Aorta (tissue), 5 donors: Measurements from ENCODE around the gene AKAP13. TPM values are rescaled to one million over a fixed set of nuclear protein-coding genes. Genes with fewer than 3 reads are reported as not detected.

ENCODE experiments used
- ATAC-seq: fragments of 200-7000 bp; cut with Tn5 transposase; one replicate; pipeline ENCODE4 v1.9.1; 2022; ENCODE audit warnings: moderate library complexity; ENCODE audit not compliant: low FRiP score
- DNase-seq, 2 donors: peaks; one replicate each; pipeline ENCODE4 v3.0.0-alpha.2; 2020
- H3K27ac ChIP-seq, 2 donors: one replicate each; pipeline ENCODE4 v1.5.1; 2013; ENCODE audit warnings: low read length in 2 of 2, mild to moderate bottlenecking in 2 of 2, moderate library complexity in 2 of 2, control low read depth in 1 of 2, inconsistent platforms in 1 of 2, low read depth in 1 of 2
- H3K27me3 ChIP-seq, 2 donors: one replicate each; pipeline ENCODE4 v1.6.1; 2013; ENCODE audit warnings: control low read depth in 1 of 2, low read length in 1 of 2, mild to moderate bottlenecking in 1 of 2, moderate library complexity in 1 of 2; ENCODE audit not compliant: insufficient read depth in 2 of 2, control insufficient read depth in 1 of 2
- H3K36me3 ChIP-seq, 2 donors: one replicate each; pipeline ENCODE4 v1.6.1; 2013; ENCODE audit warnings: control low read depth in 1 of 2, low read length in 1 of 2, mild to moderate bottlenecking in 1 of 2; ENCODE audit not compliant: insufficient read depth in 2 of 2, control insufficient read depth in 1 of 2
- H3K4me1 ChIP-seq, 2 donors: one replicate each; pipeline ENCODE4 v1.6.1; 2013; ENCODE audit warnings: low read length in 2 of 2, control low read depth in 1 of 2, mild to moderate bottlenecking in 1 of 2, moderate library complexity in 1 of 2; ENCODE audit not compliant: insufficient read depth in 2 of 2, control insufficient read depth in 1 of 2
- H3K4me3 ChIP-seq, 2 donors: one replicate each; pipeline ENCODE4 v1.5.1; 2013; ENCODE audit warnings: low read length in 2 of 2, control low read depth in 1 of 2, mild to moderate bottlenecking in 1 of 2
- H3K9me3 ChIP-seq: one replicate; pipeline ENCODE4 v1.6.1; 2013; ENCODE audit warnings: mild to moderate bottlenecking, low read length; ENCODE audit not compliant: control insufficient read depth
- WGBS, 2 donors: extraction: QIAGEN DNeasy Blood & Tissue Kit; methylation state at CpG; one replicate each; pipeline ENCODE4 v1.1.7; 2013; 5-methylcytosine and 5-hydroxymethylcytosine counted together
- intact Hi-C, 2 donors: fragments of 100-400 bp; cut with DNase I; formaldehyde crosslinking; loops; one replicate each; pipeline versions ENCODE4 v1.14.2 to v1.15.0; 2022
- polyA plus RNA-seq, 2 donors: library from polyadenylated mRNA; stranded (reverse); fragments of 200-250 nt; gene quantifications; one replicate each; pipeline ENCODE4 v1.2.3, GENCODE V29; 2013
- total RNA-seq, 2 donors: library from RNA; stranded (reverse); fragmentation: NEBNext Ultra II Directional; extraction: Animal tissue kit (Norgen Biotek cat#: 25700); gene quantifications; one replicate each; pipeline ENCODE4 v1.2.1, GENCODE V29; 2021
- donor health status: healthy with polysubstance abuse.
- donor health status: Bipolar disorder and iron deficiency.
- donor health status: DM: no; HTN: no; CAD: no.
- donor health status: DM: no; HTN: no; CAD: no.
- donor health status: DM: yes; HTN: yes; CAD: no.

The AKAP13 gene
- total and polyA plus RNA-seq, 4 donors: 29.6 to 267 (median 138) TPM

DNA sequence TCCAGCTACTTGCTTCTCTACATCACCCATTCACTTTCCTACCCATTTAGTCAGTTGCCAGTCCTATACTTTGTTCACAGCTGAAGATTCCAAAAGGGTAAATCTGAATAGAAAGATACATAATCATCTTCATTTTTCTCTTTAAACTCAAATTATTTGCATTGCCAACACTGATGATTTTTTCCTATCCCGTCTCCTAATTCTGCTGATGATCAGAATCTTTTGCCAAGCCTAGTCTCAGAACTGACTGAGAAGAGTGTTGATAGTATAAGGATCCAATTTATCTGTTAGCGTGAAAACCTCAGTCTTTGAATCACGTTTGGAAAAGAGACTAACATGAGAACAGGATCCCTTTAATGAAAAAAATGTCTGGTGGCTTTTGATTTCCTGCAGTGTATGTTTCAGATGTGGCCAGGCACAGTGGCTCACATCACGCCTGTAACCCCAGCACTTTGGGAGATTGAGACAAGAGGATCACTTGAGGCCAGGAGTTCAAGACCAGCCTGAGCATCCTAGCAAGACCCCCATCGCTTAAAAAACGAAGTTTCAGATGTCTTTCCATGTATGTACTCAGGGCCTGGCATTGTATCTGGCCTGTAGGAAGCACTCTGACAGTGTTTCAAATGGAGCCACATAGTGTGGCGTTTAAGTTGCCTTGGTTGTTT lies 244.9 kb downstream of the AKAP13 start:
- no peak for ATAC-seq
- intact Hi-C loops: loop anchor here in 1 of 2 donors (10.0 kb wide), 1 partner anchor 80 kb away; no protein-coding TSS in a partner anchor
- Histone ChIP-seq H3K4me3 (no peak overlapping the region), H3K4me1 (peaks cover 5 to 12% of the 10 kb centered on the region in 2 donors), H3K36me3 (no peaks in the 10 kb centered on the region), H3K27ac (peak overlapping the region in 1 of 2 donors; percentile 54), H3K9me3 (no peaks in the 10 kb centered on the region), H3K27me3 (no peaks in the 10 kb centered on the region)
- 57 to 62% methylated on average over 7 of the region's 7 CpGs for WGBS, 2 donors
- DNase-seq: no peak

DNA sequence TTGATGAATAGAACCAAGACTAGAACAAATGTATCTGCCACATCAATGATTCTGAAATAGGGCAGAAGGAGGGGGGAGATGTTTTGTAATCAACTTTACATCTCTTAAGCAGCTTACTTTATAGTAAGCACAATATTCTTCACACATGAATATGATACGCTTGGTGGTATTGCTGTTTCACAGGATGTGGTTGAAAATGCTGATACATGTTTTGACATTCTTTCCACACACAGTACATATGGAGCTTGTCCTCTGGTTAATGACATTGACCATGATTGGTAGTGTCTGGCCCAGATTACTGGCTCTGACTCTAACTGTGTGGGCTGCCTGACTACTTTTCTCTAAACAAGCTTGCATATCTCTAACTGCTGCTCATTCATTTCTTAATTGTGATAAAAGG lies 245.5 kb downstream of the AKAP13 start:
- ATAC-seq (no peak), DNase-seq (no peak)
- Histone ChIP-seq H3K9me3 (no peaks in the 10 kb centered on the region), H3K4me3 (no peak overlapping the region), H3K36me3 (no peaks in the 10 kb centered on the region), H3K27ac (peak overlapping the region in 1 of 2 donors; percentile 54), H3K4me1 (peaks cover 5 to 12% of the 10 kb centered on the region in 2 donors), H3K27me3 (no peaks in the 10 kb centered on the region)
- intact Hi-C loops: loop anchor here in 1 of 2 donors (10.0 kb wide), 1 partner anchor 79 kb away; no protein-coding TSS in a partner anchor
- WGBS, 2 donors: 65 to 71% methylated on average over 1 of the region's 1 CpG

DNA sequence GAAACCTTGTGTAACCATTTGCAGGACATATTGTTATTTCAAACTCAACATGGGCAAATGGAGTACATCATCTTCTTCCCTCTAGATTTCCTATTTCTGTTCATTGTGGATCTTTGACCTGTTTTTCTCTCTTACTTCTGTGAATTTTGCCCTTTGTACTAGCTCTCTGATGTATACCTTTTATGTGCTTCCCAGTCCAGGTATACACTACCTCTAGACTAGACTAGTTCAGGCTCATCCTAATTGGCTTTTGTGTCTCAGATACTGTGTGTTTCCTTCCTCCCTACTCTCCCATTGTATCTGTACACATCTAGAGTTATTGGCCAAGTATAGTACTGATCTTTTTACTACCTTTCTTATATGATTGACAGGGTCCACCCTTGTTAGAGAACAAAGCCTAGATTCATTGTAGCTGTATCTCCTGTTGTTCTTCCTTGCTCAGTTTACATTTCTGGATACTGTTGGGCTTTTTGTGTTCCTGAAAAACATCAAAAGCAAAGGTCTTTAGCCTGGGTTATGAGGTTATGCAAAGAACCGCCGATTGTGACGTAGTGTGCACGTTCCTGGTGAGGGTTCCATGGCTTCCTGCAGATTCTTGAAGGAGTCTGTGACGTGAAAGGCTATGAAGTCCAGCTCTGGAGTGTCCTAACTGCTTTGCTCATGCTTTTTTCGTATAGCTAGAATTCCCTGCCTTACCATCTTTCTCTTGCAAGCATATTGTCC lies 247.0 kb downstream of the AKAP13 start:
- Histone ChIP-seq H3K9me3 (no peaks in the 10 kb centered on the region), H3K4me1 (peaks cover 4 to 17% of the 10 kb centered on the region in 2 donors), H3K36me3 (no peaks in the 10 kb centered on the region), H3K27me3 (no peaks in the 10 kb centered on the region), H3K4me3 (no peak overlapping the region), H3K27ac (no peak overlapping the region)
- no peak for DNase-seq
- intact Hi-C loops: loop anchor here in 1 of 2 donors (10.0 kb wide), 1 partner anchor 77 kb away; no protein-coding TSS in a partner anchor
- 58 to 69% methylated on average over 6 of the region's 6 CpGs for WGBS, 2 donors
- no peak for ATAC-seq

DNA sequence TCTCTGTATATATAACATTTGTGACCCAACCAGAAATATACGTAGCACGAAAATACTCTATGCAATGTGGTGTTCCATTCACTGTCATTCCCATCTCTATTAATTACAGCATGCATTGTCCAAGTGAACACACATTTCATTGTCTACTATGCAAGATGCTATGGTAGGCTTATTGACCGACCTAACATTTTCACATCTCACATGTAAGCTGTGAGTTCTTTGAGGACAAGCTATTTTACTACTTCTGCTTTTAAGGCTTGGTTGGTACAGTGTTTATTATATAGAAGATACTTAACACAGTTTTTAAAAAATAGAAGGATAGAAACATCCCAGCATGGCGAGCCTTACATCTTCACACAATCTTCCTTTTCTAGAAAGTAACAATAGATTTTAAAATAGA lies 249.9 kb downstream of the AKAP13 start:
- intact Hi-C loops: no loop called here
- Histone ChIP-seq H3K36me3 (no peaks in the 10 kb centered on the region), H3K4me3 (no peak overlapping the region), H3K9me3 (no peaks in the 10 kb centered on the region), H3K27ac (no peak overlapping the region), H3K4me1 (peaks cover 0 to 15% of the 10 kb centered on the region in 2 donors), H3K27me3 (no peaks in the 10 kb centered on the region)
- DNase-seq: no peak
- ATAC-seq: no peak
- WGBS, 2 donors: 93 to 97% methylated on average over 4 of the region's 4 CpGs

DNA sequence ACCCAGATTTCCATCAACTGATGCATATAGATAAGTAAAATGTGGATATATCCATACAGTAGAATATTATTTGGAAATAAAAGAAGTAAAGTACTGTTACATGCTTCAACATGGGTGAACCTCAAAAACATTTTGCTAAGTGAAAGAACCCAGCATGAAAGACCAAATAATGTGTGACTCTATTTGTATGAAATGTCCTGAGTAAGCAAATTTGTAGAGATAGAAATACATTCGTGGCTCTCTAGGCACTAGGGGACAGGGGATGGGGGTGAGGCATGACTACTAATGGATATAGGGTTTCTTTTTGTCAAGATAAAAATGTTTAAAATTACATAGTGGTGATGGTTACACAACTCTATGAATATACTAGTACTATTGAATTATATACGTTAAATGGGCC lies 250.6 kb downstream of the AKAP13 start:
- DNase-seq (no peak), ATAC-seq (no peak)
- intact Hi-C loops: no loop called here
- 38 to 41% methylated on average over 2 of the region's 2 CpGs for WGBS, 2 donors
- Histone ChIP-seq H3K27me3 (no peaks in the 10 kb centered on the region), H3K4me1 (peaks cover 0 to 9% of the 10 kb centered on the region in 2 donors), H3K27ac (no peak overlapping the region), H3K36me3 (no peaks in the 10 kb centered on the region), H3K9me3 (no peaks in the 10 kb centered on the region), H3K4me3 (no peak overlapping the region)

DNA sequence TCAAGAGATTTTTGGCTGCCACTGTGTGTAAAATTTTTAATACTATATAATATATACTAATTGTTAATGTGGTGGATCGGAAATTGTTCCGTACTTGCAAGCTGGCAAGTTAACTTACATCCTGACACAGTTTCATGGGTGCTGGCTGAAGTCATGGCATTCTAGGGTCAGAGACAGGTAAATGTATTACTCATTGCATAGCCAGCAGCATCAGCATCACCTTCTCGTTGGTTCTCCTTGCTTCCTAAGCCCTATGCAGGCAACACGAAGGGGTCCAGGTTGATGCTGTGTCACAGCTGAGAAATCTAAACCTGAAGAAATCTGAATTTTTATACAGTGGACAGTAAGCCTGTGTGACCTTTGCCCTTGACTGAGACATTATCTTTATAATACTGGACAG lies 251.6 kb downstream of the AKAP13 start:
- Histone ChIP-seq H3K27me3 (no peaks in the 10 kb centered on the region), H3K27ac (no peak overlapping the region), H3K9me3 (no peaks in the 10 kb centered on the region), H3K4me3 (no peak overlapping the region), H3K4me1 (peaks cover 0 to 7% of the 10 kb centered on the region in 2 donors), H3K36me3 (no peaks in the 10 kb centered on the region)
- intact Hi-C loops: no loop called here
- 58 to 68% methylated on average over 4 of the region's 4 CpGs for WGBS, 2 donors
- DNase-seq (no peak), ATAC-seq (no peak)

DNA sequence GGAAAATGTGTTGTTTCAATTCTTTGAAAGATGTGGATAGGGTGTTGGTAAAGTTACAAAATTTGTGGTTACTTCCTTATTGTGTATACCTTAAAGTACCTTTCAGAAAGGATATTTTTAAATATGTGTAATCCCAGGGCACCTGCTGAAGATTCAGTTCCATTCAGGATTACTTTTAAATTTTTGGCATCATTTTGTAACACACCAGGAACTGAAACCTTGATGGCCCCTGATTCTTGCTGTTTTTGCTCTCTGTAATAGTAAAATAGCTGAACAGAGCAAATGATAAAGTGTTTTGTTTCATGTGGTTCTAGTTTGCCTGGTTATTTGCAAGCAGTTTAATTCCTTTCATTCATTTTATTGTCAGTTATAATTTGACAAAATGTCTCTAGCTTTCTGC lies 253.5 kb downstream of the AKAP13 start:
- Histone ChIP-seq H3K27me3 (no peaks in the 10 kb centered on the region), H3K4me1 (peaks cover 0 to 5% of the 10 kb centered on the region in 2 donors), H3K36me3 (no peaks in the 10 kb centered on the region), H3K9me3 (no peaks in the 10 kb centered on the region), H3K4me3 (no peak overlapping the region), H3K27ac (no peak overlapping the region)
- no peak for ATAC-seq
- DNase-seq: no peak
- intact Hi-C loops: no loop called here

DNA sequence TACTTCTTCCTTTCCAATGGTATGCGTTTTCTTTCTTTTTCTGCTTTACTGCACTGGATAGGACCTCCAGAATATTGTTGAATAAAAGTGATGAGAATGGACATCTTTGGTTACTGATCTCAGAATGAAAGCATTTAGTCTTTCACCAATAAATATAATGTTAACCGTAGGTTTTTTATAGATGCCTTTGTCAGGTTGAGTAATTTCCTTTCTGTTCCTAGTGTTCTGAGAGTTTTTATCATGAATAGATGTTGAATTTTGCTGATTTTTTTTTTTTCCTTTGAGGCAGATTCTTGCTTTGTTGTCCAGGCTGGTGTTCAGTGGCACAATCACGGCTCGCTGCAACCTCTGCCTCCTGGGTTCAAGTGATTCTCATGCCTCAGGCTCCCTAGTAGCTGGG lies 255.9 kb downstream of the AKAP13 start:
- H3K36me3 ChIP-seq: no peaks in the 10 kb centered on the region
- H3K27me3 ChIP-seq: no peaks in the 10 kb centered on the region
- peaks cover under 1 to 2% of the 10 kb centered on the region in 2 donors for H3K4me1 ChIP-seq
- DNase-seq (no peak), ATAC-seq (no peak)
- intact Hi-C loops: no loop called here
- no peak overlapping the region for H3K4me3 ChIP-seq
- 68 to 73% methylated on average over 4 of the region's 4 CpGs for WGBS, 2 donors
- H3K9me3 ChIP-seq: no peaks in the 10 kb centered on the region
- no peak overlapping the region for H3K27ac ChIP-seq
